Ovary (tissue), 3 donors: ENCODE results near the gene MORN5.

Experiments used
- POLR2A ChIP-seq: fragments of 450-650 bp; IDR thresholded peaks from one replicate; pipeline ENCODE4 v1.6.1; 2017; ENCODE audit warnings: antibody characterized with exemption, mild to moderate bottlenecking, moderate library complexity
- TF ChIP-seq, protein P1 (sequence below), 3 donors: fragments of 450-650 bp in 2 of 3; fragments of 200-600 bp in 1 of 3; IDR thresholded peaks; one replicate each; pipeline versions ENCODE4 v1.5.1 to v1.8.0; 2016 to 2022; ENCODE audit warnings: antibody characterized with exemption in 3 of 3, mild to moderate bottlenecking in 1 of 3
- donor health status: DM: no; HTN: no; CAD: no.

DNA sequence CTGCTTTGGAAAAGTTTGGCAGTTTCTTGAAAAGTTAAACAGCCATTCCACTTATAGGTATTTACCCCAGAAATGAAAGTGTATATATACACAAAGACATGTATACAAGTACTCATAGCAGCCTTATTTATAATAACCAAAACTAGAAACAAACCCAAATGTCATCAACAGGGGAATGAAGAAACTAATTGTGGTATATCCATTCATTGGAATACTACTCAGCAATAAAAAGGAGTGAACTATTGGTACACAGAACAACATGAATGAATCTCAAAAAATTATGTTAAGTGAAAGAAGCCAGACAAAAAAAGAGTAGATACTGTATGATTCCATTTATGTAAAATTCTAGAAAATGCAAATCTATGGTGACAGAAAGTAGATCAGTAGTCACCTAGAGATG is 2.7 kb downstream of the MORN5 start:
- TF ChIP-seq POLR2A: no peak
- TF ChIP-seq, protein P1, sequence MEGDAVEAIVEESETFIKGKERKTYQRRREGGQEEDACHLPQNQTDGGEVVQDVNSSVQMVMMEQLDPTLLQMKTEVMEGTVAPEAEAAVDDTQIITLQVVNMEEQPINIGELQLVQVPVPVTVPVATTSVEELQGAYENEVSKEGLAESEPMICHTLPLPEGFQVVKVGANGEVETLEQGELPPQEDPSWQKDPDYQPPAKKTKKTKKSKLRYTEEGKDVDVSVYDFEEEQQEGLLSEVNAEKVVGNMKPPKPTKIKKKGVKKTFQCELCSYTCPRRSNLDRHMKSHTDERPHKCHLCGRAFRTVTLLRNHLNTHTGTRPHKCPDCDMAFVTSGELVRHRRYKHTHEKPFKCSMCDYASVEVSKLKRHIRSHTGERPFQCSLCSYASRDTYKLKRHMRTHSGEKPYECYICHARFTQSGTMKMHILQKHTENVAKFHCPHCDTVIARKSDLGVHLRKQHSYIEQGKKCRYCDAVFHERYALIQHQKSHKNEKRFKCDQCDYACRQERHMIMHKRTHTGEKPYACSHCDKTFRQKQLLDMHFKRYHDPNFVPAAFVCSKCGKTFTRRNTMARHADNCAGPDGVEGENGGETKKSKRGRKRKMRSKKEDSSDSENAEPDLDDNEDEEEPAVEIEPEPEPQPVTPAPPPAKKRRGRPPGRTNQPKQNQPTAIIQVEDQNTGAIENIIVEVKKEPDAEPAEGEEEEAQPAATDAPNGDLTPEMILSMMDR (IDR thresholded peaks at IDR 0.05): no peak
